Loucy (cell line): ENCODE measurements around the gene AJAP1.

ENCODE experiments used
- H2AFZ ChIP-seq: fragments of 200-600 bp; sonication (generic); 2 replicates; pipeline ENCODE4 v1.6.0; 2016; ENCODE audit warnings: antibody characterized with exemption, mild to moderate bottlenecking, low read length, moderate library complexity
- H3F3A ChIP-seq: fragments of 200-600 bp; 2 replicates; pipeline ENCODE4 v1.6.0; 2016; ENCODE audit warnings: antibody characterized with exemption, low read depth, mild to moderate bottlenecking
- H3K27me3 ChIP-seq: fragments of 200-600 bp; sonication (generic); 2 replicates; pipeline ENCODE4 v1.6.1; 2014; ENCODE audit warnings: low read length, mild to moderate bottlenecking; ENCODE audit not compliant: insufficient read depth, poor library complexity, severe bottlenecking
- H3K36me3 ChIP-seq: fragments of 200-600 bp; sonication (generic); 2 replicates; pipeline ENCODE4 v1.6.1; 2016; ENCODE audit warnings: low read length; ENCODE audit not compliant: insufficient read depth
- H3K4me1 ChIP-seq: fragments of 200-600 bp; sonication (generic); 2 replicates; pipeline ENCODE4 v1.5.1; 2014; ENCODE audit warnings: low read length, mild to moderate bottlenecking; ENCODE audit not compliant: insufficient read depth, poor library complexity, severe bottlenecking
- H3K4me2 ChIP-seq: fragments of 200-600 bp; sonication (generic); 2 replicates; pipeline ENCODE4 v1.6.0; 2014; ENCODE audit warnings: antibody characterized with exemption, low read length, low read depth, mild to moderate bottlenecking; ENCODE audit not compliant: poor library complexity, severe bottlenecking
- H3K4me3 ChIP-seq: fragments of 200-600 bp; sonication (generic); 2 replicates; pipeline ENCODE4 v1.5.1; 2014; ENCODE audit warnings: low read length, mild to moderate bottlenecking, mixed read lengths; ENCODE audit not compliant: poor library complexity, severe bottlenecking
- H3K79me2 ChIP-seq: fragments of 200-600 bp; sonication (generic); 2 replicates; pipeline ENCODE4 v1.6.1; 2014; ENCODE audit warnings: low read length; ENCODE audit not compliant: insufficient read depth
- H3K9ac ChIP-seq: fragments of 200-600 bp; sonication (generic); 2 replicates; pipeline ENCODE4 v1.6.0; 2014; ENCODE audit warnings: mild to moderate bottlenecking, low read depth, low read length, moderate library complexity; ENCODE audit not compliant: poor library complexity, severe bottlenecking
- H3K9me2 ChIP-seq: fragments of 200-600 bp; sonication (generic); replicated peaks from 2 replicates; pipeline ENCODE4 v1.6.1; 2016; ENCODE audit warnings: low read depth, low read length, mixed read lengths
- H3K9me3 ChIP-seq: fragments of 200-600 bp; sonication (generic); 2 replicates; pipeline ENCODE4 v1.6.1; 2014; ENCODE audit warnings: mild to moderate bottlenecking, antibody characterized with exemption, low read length, low read depth; ENCODE audit not compliant: insufficient read depth
- H4K20me1 ChIP-seq: fragments of 200-600 bp; sonication (generic); 2 replicates; pipeline ENCODE4 v1.6.0; 2014; ENCODE audit warnings: antibody characterized with exemption, low read length, mild to moderate bottlenecking; ENCODE audit not compliant: insufficient read depth, poor library complexity, severe bottlenecking
- EZH2phosphoT487 ChIP-seq: fragments of 200-600 bp; IDR thresholded peaks from 2 replicates; pipeline ENCODE4 v1.6.1; 2018; ENCODE audit warnings: antibody characterized with exemption, mild to moderate bottlenecking, moderate library complexity, borderline replicate concordance
- TF ChIP-seq, protein P1 (sequence below): fragments of 200-600 bp; sonication (generic); conservative IDR thresholded peaks from 2 replicates; pipeline ENCODE4 v1.5.1; 2014; ENCODE audit warnings: mild to moderate bottlenecking, antibody characterized with exemption, low read length

The AJAP1 gene

GRCh38 chr1:4657244-4657789 is 2.9 kb downstream of the AJAP1 start:
- Histone ChIP-seq H3K36me3 (no peaks in the 10 kb centered on the region), H3K9me3 (peaks cover 3% of the 10 kb centered on the region; the same call in 1 of the 2 replicates), H3K27me3 (no peaks in the 10 kb centered on the region), H3K4me1 (no peaks in the 10 kb centered on the region), H3K4me3 (no peak overlapping the region), H3K9me2 (no peaks in the 10 kb centered on the region), H3K79me2 (no peaks in the 10 kb centered on the region), H2AFZ (no peak overlapping the region), H4K20me1 (no peaks in the 10 kb centered on the region), H3K4me2 (no peak overlapping the region), H3F3A (no peaks in the 10 kb centered on the region), H3K9ac (no peak overlapping the region)
- TF ChIP-seq EZH2phosphoT487: no peak
- TF ChIP-seq, protein P1, sequence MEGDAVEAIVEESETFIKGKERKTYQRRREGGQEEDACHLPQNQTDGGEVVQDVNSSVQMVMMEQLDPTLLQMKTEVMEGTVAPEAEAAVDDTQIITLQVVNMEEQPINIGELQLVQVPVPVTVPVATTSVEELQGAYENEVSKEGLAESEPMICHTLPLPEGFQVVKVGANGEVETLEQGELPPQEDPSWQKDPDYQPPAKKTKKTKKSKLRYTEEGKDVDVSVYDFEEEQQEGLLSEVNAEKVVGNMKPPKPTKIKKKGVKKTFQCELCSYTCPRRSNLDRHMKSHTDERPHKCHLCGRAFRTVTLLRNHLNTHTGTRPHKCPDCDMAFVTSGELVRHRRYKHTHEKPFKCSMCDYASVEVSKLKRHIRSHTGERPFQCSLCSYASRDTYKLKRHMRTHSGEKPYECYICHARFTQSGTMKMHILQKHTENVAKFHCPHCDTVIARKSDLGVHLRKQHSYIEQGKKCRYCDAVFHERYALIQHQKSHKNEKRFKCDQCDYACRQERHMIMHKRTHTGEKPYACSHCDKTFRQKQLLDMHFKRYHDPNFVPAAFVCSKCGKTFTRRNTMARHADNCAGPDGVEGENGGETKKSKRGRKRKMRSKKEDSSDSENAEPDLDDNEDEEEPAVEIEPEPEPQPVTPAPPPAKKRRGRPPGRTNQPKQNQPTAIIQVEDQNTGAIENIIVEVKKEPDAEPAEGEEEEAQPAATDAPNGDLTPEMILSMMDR: no peak

- H3K4me2 ChIP-seq: no peak overlapping the region
These were observed 3.6 kb downstream of the AJAP1 start for GRCh38 chr1:4657960-4658541.

DNA sequence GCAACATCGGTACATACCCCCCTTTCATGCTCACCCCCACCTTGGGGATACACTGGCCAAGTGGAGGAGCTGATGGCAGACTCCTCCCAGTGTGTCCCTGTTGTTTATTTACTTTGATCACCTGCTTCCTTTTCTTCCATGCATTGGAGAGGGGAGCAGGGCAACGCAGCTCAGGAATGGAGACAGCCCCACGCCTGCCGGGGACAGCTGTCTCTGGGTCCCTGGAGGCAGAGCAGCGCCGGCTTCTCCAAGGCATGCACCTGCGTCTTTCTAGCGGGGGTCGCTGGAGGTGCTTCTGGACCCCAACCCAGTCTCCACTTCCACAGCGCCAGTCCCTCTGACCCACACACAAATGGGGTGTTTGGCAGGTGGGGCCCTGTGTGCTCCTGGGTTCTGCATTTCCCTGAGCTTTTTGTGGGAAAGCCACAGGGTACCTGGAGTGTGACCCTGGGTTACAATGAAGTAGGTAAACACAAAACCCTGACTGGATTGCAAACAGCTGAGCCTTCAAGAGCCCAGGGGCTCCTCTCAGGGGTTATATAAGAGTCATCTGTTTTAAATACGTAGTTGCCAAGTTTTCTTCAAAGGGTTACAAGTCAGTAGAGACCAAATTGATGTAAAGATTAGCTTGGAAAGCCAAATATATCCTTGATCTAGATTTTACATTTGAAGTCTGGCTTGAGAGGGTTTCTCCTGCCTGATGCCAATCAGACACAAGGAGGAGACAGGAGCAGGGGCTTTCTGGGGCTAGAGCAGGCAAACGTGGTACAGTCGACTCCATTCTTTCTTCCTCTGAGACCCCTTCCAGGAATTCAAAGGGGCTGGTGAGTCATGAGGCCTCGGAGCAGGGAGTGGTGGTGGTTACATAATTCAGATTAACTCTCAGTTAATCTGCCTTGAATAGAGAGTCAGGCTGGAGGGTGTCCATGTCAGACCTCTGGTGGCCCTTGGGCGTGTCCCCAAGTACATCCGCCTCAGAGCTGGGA is 4.5 kb downstream of the AJAP1 start:
- Histone ChIP-seq H3K4me2 (no peak overlapping the region), H3K9ac (no peak overlapping the region), H3K9me2 (no peaks in the 10 kb centered on the region), H2AFZ (no peak overlapping the region), H3K79me2 (no peaks in the 10 kb centered on the region), H3F3A (no peaks in the 10 kb centered on the region), H3K9me3 (peaks cover 8% of the 10 kb centered on the region; the same call in 1 of the 2 replicates), H4K20me1 (no peaks in the 10 kb centered on the region), H3K4me1 (no peaks in the 10 kb centered on the region), H3K27me3 (no peaks in the 10 kb centered on the region), H3K36me3 (no peaks in the 10 kb centered on the region), H3K4me3 (no peak overlapping the region)
- TF ChIP-seq, protein P1: no peak
- TF ChIP-seq EZH2phosphoT487: no peak

More at GRCh38 chr1:4657960-4658541, 3.6 kb downstream of the AJAP1 start:
- no peaks in the 10 kb centered on the region for H3K9me2 ChIP-seq
- H3K27me3 ChIP-seq: no peaks in the 10 kb centered on the region
- no peaks in the 10 kb centered on the region for H3F3A ChIP-seq
- H3K4me1 ChIP-seq: no peaks in the 10 kb centered on the region
- no peaks in the 10 kb centered on the region for H3K36me3 ChIP-seq
- H3K4me3 ChIP-seq: no peak overlapping the region
- no peaks in the 10 kb centered on the region for H3K79me2 ChIP-seq
- no peak overlapping the region for H3K9ac ChIP-seq
- TF ChIP-seq, protein P1: no peak
- TF ChIP-seq EZH2phosphoT487: no peak
- no peak overlapping the region for H2AFZ ChIP-seq
- peaks cover 3% of the 10 kb centered on the region; the same call in 1 of the 2 replicates for H3K9me3 ChIP-seq
- no peaks in the 10 kb centered on the region for H4K20me1 ChIP-seq
